ENCODE data around the gene NRF1. TPM values are rescaled to one million over a fixed set of nuclear protein-coding genes. Genes with fewer than 3 reads are reported as not detected.
A peak's percentile ranks its signal among the peaks of the same experiment; 100 is the strongest.
"Not testable (repeated sequence)": the region's sequence is repeated elsewhere in the genome, so short reads cannot be mapped to it uniquely, and the experiment has no call there.

NRF1 gene
- total and polyA plus RNA-seq, 2 of the 8 experiments (the other 6 are each of a cell fraction or from before 2014, with no cell fraction given), result 18.2 to 21.4 TPM

DNA sequence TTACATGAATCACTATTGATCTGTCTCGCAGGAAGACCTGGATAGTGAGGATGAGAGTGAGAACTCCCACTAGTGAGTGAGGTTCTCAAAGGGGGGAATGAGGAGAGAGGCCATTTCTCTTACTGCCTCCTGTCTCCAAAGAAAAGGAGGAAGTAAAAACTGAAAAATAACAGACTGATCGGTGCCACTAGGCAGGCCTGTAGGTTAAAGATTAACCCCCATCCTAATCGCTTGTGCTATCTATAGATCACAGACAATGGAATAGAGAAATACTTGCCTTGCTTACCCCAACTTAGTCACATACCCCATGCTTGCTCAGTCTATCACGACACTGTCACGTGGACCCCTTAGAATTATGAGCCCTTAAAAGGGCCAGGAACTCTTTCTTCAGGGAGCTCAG is 25.3 kb upstream of the NRF1 start:
- H3K4me2 ChIP-seq (ENCODE audit: insufficient read depth in 1 of 2, low read depth in 2 of 2, low read length in 2 of 2); H2BK15ac ChIP-seq (ENCODE audit: low read length); H3K4me1 ChIP-seq (replicated peaks in 1 of 4; ENCODE audit: control insufficient read depth in 3 of 4, insufficient read depth in 4 of 4, low read length in 3 of 4); DNase-seq (ENCODE audit: low read depth in 1 of 2, low spot score in 2 of 2); H3K27me3 ChIP-seq (replicated peaks in 1 of 4; ENCODE audit: control insufficient read depth in 3 of 4, extremely low read depth in 1 of 4, insufficient read depth in 3 of 4, low read length in 3 of 4); H4K8ac ChIP-seq (ENCODE audit: extremely low read depth, insufficient read depth, low read length); H2BK12ac ChIP-seq (ENCODE audit: low read depth, low read length); H3K23me2 ChIP-seq (ENCODE audit: low read depth, low read length); H3K36me3 ChIP-seq (ENCODE audit: control insufficient read depth in 2 of 4, insufficient read depth in 4 of 4, low read length in 3 of 4); H2BK20ac ChIP-seq (ENCODE audit: low read length); H2BK5ac ChIP-seq (ENCODE audit: low read depth, low read length); H3K4ac ChIP-seq (replicated peaks; ENCODE audit: insufficient read length, low read depth, low read length); H4K20me1 ChIP-seq (replicated peaks in 1 of 2; ENCODE audit: control insufficient read depth in 1 of 2, insufficient read depth in 2 of 2, low read length in 2 of 2); H2BK120ac ChIP-seq (replicated peaks; ENCODE audit: low read depth, low read length); H3K4me3 ChIP-seq (ENCODE audit: extremely low read depth in 1 of 4, insufficient read depth in 2 of 4, low read depth in 3 of 4, low read length in 4 of 4); H2AFZ ChIP-seq (ENCODE audit: low read length); FAIRE-seq; H3K27ac ChIP-seq (ENCODE audit: low read depth, low read length); H4K5ac ChIP-seq (ENCODE audit: insufficient read length, low read depth, low read length); H4K91ac ChIP-seq (replicated peaks; ENCODE audit: insufficient read length, low read length); H3K23ac ChIP-seq (ENCODE audit: insufficient read length); H3K18ac ChIP-seq (ENCODE audit: extremely low read depth, low read length); H2AK5ac ChIP-seq (ENCODE audit: low read depth, low read length); H3K56ac ChIP-seq (replicated peaks; ENCODE audit: insufficient read length, low read depth, low read length); H3K79me2 ChIP-seq (ENCODE audit: control insufficient read depth in 1 of 2, insufficient read depth in 2 of 2, low read length in 2 of 2); H3K14ac ChIP-seq (ENCODE audit: insufficient read length); H3K79me1 ChIP-seq (ENCODE audit: low read depth, low read length); H3K9ac ChIP-seq (replicated peaks in 1 of 4; ENCODE audit: extremely low read depth in 1 of 4, low read depth in 3 of 4, low read length in 3 of 4): not testable (repeated sequence)
- peak in 1 of 2 experiments; percentile 68; a peak in 1 of 3 replicates for TF ChIP-seq EP300 (IDR thresholded peaks at IDR 0.05; ENCODE audit: borderline replicate concordance in 1 of 2, low read depth in 2 of 2, low read length in 2 of 2)
- 82% methylated on average over 5 of the region's 5 CpGs; no CpG with 5 or more reads in 1 of the 2 experiments for WGBS, 2 experiments (ENCODE audit: extremely low coverage in 1 of 2, insufficient coverage in 1 of 2, insufficient read length in 1 of 2, insufficient replicate concordance in 2 of 2, low coverage in 1 of 2, low lambda C conversion rate in 2 of 2, missing lambda C conversion rate in 1 of 2)
- POLR2A ChIA-PET (ENCODE audit: partially characterized antibody), result interaction anchor here (1.7 kb wide), 1 partner anchor 18 kb away, joined by 3 read pairs; no protein-coding TSS in a partner anchor
- peaks cover 10 to 15% of the 10 kb centered on the region in 2 experiments for H3K9me3 ChIP-seq (ENCODE audit: insufficient read depth in 2 of 2, low read depth in 1 of 2, low read length in 1 of 2)
- CTCF ChIA-PET (ENCODE audit: partially characterized antibody), result interaction anchor here (0.9 to 3.3 kb wide), 3 partner anchors 9 to 21 kb away, joined by 3 to 13 read pairs (median 3); no protein-coding TSS in a partner anchor
